Activated naive CD8-positive, alpha-beta T cell treated with anti-CD3 and anti-CD28 coated beads for 36 hours (primary cell): ENCODE measurements around the gene METTL13. TPM values are rescaled to one million over a fixed set of nuclear protein-coding genes. Genes with fewer than 3 reads are reported as not detected.
"Not testable (repeated sequence)": the region's sequence is repeated elsewhere in the genome, so short reads cannot be mapped to it uniquely, and the experiment has no call there.

Source experiments
- DNase-seq: peaks from one replicate; pipeline ENCODE4 v3.0.0; 2021
- H3K27ac Mint-ChIP-seq: one replicate; pipeline ENCODE4 v1.8.0; 2022; ENCODE audit warnings: mild to moderate bottlenecking, moderate library complexity, mixed read lengths
- H3K27me3 Mint-ChIP-seq: one replicate; pipeline ENCODE4 v1.8.0; 2022; ENCODE audit warnings: mild to moderate bottlenecking, mixed read lengths
- H3K36me3 Mint-ChIP-seq: one replicate; pipeline ENCODE4 v1.8.0; 2021; ENCODE audit warnings: mild to moderate bottlenecking, mixed read lengths
- H3K4me1 Mint-ChIP-seq: one replicate; pipeline ENCODE4 v1.8.0; 2021; ENCODE audit warnings: mixed read lengths
- H3K4me3 Mint-ChIP-seq: one replicate; pipeline ENCODE4 v1.8.0; 2022; ENCODE audit warnings: mild to moderate bottlenecking, moderate library complexity, mixed read lengths
- H3K9me3 Mint-ChIP-seq: one replicate; pipeline ENCODE4 v1.8.0; 2022; ENCODE audit warnings: mixed read lengths
- total RNA-seq, 2 experiments: library from RNA; stranded (reverse); gene quantifications; one replicate each; pipeline ENCODE4 v1.2.3, GENCODE V29; 2021

The METTL13 gene
- total RNA-seq, 2 experiments from 2014 or later = 59.3 to 60.0 TPM

GRCh38 chr1:171787686-171788480 lies 6.4 kb downstream of the METTL13 start:
- no peaks in the 10 kb centered on the region for H3K9me3 Mint-ChIP-seq
- H3K4me3 Mint-ChIP-seq = no peak overlapping the region
- H3K27ac Mint-ChIP-seq = no peak overlapping the region
- H3K27me3 Mint-ChIP-seq = no peaks in the 10 kb centered on the region
- peaks cover 47% of the 10 kb centered on the region for H3K4me1 Mint-ChIP-seq
- no peak for DNase-seq
- peaks cover 55% of the 10 kb centered on the region for H3K36me3 Mint-ChIP-seq

GRCh38 chr1:171788696-171789095 lies 7.2 kb downstream of the METTL13 start:
- peaks cover 53% of the 10 kb centered on the region for H3K36me3 Mint-ChIP-seq
- peak overlapping the region; percentile 43 for H3K27ac Mint-ChIP-seq
- H3K4me3 Mint-ChIP-seq = no peak overlapping the region
- H3K27me3 Mint-ChIP-seq = no peaks in the 10 kb centered on the region
- DNase-seq = no peak
- no peaks in the 10 kb centered on the region for H3K9me3 Mint-ChIP-seq
- peaks cover 44% of the 10 kb centered on the region for H3K4me1 Mint-ChIP-seq

- Mint-ChIP-seq H3K27ac (no peak overlapping the region), H3K9me3 (no peaks in the 10 kb centered on the region), H3K4me3 (no peak overlapping the region), H3K36me3 (peaks cover 59% of the 10 kb centered on the region), H3K4me1 (peaks cover 43% of the 10 kb centered on the region), H3K27me3 (no peaks in the 10 kb centered on the region)
- no peak for DNase-seq
These were observed 8.9 kb downstream of the METTL13 start for GRCh38 chr1:171790318-171790717.

GRCh38 chr1:171792656-171793369 lies 11.4 kb downstream of the METTL13 start:
- Mint-ChIP-seq H3K27me3 (no peaks in the 10 kb centered on the region), H3K9me3 (no peaks in the 10 kb centered on the region), H3K27ac (no peak overlapping the region), H3K4me3 (no peak overlapping the region), H3K36me3 (peaks cover 53% of the 10 kb centered on the region), H3K4me1 (peaks cover 27% of the 10 kb centered on the region)
- no peak for DNase-seq

GRCh38 chr1:171793636-171794035 lies 12.2 kb downstream of the METTL13 start:
- no peak for DNase-seq
- Mint-ChIP-seq H3K36me3 (peaks cover 52% of the 10 kb centered on the region), H3K4me3 (peak overlapping the region; percentile 42), H3K27ac (peak overlapping the region; percentile 89), H3K27me3 (no peaks in the 10 kb centered on the region), H3K4me1 (peaks cover 23% of the 10 kb centered on the region), H3K9me3 (no peaks in the 10 kb centered on the region)

- DNase-seq = peak; percentile 52
- Mint-ChIP-seq H3K4me3 (peak overlapping the region; percentile 42), H3K27me3 (no peaks in the 10 kb centered on the region), H3K4me1 (peaks cover 23% of the 10 kb centered on the region), H3K9me3 (no peaks in the 10 kb centered on the region), H3K36me3 (peaks cover 49% of the 10 kb centered on the region), H3K27ac (peak overlapping the region; percentile 89)
These were observed 12.6 kb downstream of the METTL13 start for GRCh38 chr1:171794085-171794484.

GRCh38 chr1:171796592-171796991 lies 15.1 kb downstream of the METTL13 start:
- Mint-ChIP-seq H3K27me3 (no peaks in the 10 kb centered on the region), H3K9me3 (no peaks in the 10 kb centered on the region), H3K4me3 (no peak overlapping the region), H3K36me3 (peaks cover 41% of the 10 kb centered on the region), H3K27ac (no peak overlapping the region), H3K4me1 (peaks cover 20% of the 10 kb centered on the region)
- no peak for DNase-seq

GRCh38 chr1:171798311-171798710 lies 16.9 kb downstream of the METTL13 start:
- no peak overlapping the region for H3K27ac Mint-ChIP-seq
- no peaks in the 10 kb centered on the region for H3K9me3 Mint-ChIP-seq
- no peak overlapping the region for H3K4me3 Mint-ChIP-seq
- no peak for DNase-seq
- peaks cover 33% of the 10 kb centered on the region for H3K36me3 Mint-ChIP-seq
- H3K4me1 Mint-ChIP-seq = peaks cover 14% of the 10 kb centered on the region
- no peaks in the 10 kb centered on the region for H3K27me3 Mint-ChIP-seq

GRCh38 chr1:171798765-171799164 lies 17.3 kb downstream of the METTL13 start:
- no peak for DNase-seq
- no peak overlapping the region for H3K27ac Mint-ChIP-seq
- H3K36me3 Mint-ChIP-seq = peaks cover 30% of the 10 kb centered on the region
- H3K9me3 Mint-ChIP-seq = no peaks in the 10 kb centered on the region
- H3K27me3 Mint-ChIP-seq = no peaks in the 10 kb centered on the region
- H3K4me3 Mint-ChIP-seq = no peak overlapping the region
- peaks cover 10% of the 10 kb centered on the region for H3K4me1 Mint-ChIP-seq

- Mint-ChIP-seq H3K36me3 (peaks cover 26% of the 10 kb centered on the region), H3K27me3 (no peaks in the 10 kb centered on the region), H3K9me3 (no peaks in the 10 kb centered on the region), H3K27ac (no peak overlapping the region), H3K4me1 (peaks cover 6% of the 10 kb centered on the region), H3K4me3 (no peak overlapping the region)
- no peak for DNase-seq
These were observed 17.7 kb downstream of the METTL13 start for GRCh38 chr1:171799166-171799565.

GRCh38 chr1:171799698-171800097 lies 18.2 kb downstream of the METTL13 start:
- H3K36me3 Mint-ChIP-seq = peaks cover 21% of the 10 kb centered on the region
- DNase-seq, H3K4me1 Mint-ChIP-seq, H3K27ac Mint-ChIP-seq, H3K9me3 Mint-ChIP-seq, H3K27me3 Mint-ChIP-seq, H3K4me3 Mint-ChIP-seq: not testable (repeated sequence)

- Mint-ChIP-seq H3K4me3 (no peak overlapping the region), H3K27ac (no peak overlapping the region), H3K4me1 (peaks cover 4% of the 10 kb centered on the region), H3K9me3 (no peaks in the 10 kb centered on the region), H3K36me3 (peaks cover 16% of the 10 kb centered on the region), H3K27me3 (no peaks in the 10 kb centered on the region)
- DNase-seq = no peak
These were observed 18.9 kb downstream of the METTL13 start for GRCh38 chr1:171800342-171800741.

- H3K4me1 Mint-ChIP-seq = peaks cover 8% of the 10 kb centered on the region
- DNase-seq = no peak
- H3K36me3 Mint-ChIP-seq = peaks cover 12% of the 10 kb centered on the region
- no peaks in the 10 kb centered on the region for H3K27me3 Mint-ChIP-seq
- no peak overlapping the region for H3K4me3 Mint-ChIP-seq
- H3K27ac Mint-ChIP-seq = no peak overlapping the region
- no peaks in the 10 kb centered on the region for H3K9me3 Mint-ChIP-seq
These were observed 19.4 kb downstream of the METTL13 start for GRCh38 chr1:171800851-171801250.

- Mint-ChIP-seq H3K36me3 (peaks cover 9% of the 10 kb centered on the region), H3K4me3 (no peak overlapping the region), H3K27ac (no peak overlapping the region), H3K4me1 (peaks cover 8% of the 10 kb centered on the region), H3K9me3 (no peaks in the 10 kb centered on the region), H3K27me3 (no peaks in the 10 kb centered on the region)
- DNase-seq = no peak
These were observed 20.0 kb downstream of the METTL13 start for GRCh38 chr1:171801487-171801891.

GRCh38 chr1:171802207-171802606 lies 20.7 kb downstream of the METTL13 start:
- no peak for DNase-seq
- H3K27ac Mint-ChIP-seq = no peak overlapping the region
- H3K9me3 Mint-ChIP-seq = no peaks in the 10 kb centered on the region
- H3K36me3 Mint-ChIP-seq = peaks cover 9% of the 10 kb centered on the region
- H3K4me1 Mint-ChIP-seq = peaks cover 10% of the 10 kb centered on the region
- no peak overlapping the region for H3K4me3 Mint-ChIP-seq
- H3K27me3 Mint-ChIP-seq = no peaks in the 10 kb centered on the region

GRCh38 chr1:171803045-171803444 lies 21.6 kb downstream of the METTL13 start:
- DNase-seq = no peak
- Mint-ChIP-seq H3K4me3 (no peak overlapping the region), H3K9me3 (no peaks in the 10 kb centered on the region), H3K36me3 (peaks cover 7% of the 10 kb centered on the region), H3K4me1 (peaks cover 10% of the 10 kb centered on the region), H3K27me3 (no peaks in the 10 kb centered on the region), H3K27ac (no peak overlapping the region)
